ENCODE measurements around the gene PNPLA8. TPM values are rescaled to one million over a fixed set of nuclear protein-coding genes. Genes with fewer than 3 reads are reported as not detected.

PNPLA8 gene
- total RNA-seq, 1 donor from 2014 or later = 27.4 TPM

DNA sequence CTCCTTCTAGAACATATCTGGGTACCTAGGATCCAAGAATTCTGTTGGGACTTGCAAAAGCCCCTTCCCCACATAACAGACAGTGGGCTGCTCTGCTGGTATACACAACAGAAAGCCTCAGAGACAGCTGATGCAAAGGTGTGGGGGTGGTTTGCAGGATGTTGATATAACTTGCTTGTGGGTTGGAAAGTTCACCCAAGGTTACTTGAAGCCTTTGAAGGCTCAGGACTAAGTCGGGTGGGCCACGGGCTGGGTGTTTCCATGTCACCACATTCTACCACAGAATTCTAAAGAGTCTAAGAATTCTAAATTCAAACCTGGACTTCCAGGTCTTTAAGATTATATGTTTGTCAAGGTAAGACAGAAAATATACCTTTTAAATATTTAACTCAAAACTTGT is 62.3 kb downstream of the PNPLA8 start:
- Histone ChIP-seq H3K27ac (no peak overlapping the region), H3K9me3 (no peaks in the 10 kb centered on the region), H3K4me3 (no peak overlapping the region), H3K27me3 (peaks cover 13% of the 10 kb centered on the region), H3K4me1 (no peaks in the 10 kb centered on the region), H3K36me3 (no peaks in the 10 kb centered on the region)
- no peak for ATAC-seq
- TF ChIP-seq, protein P1, sequence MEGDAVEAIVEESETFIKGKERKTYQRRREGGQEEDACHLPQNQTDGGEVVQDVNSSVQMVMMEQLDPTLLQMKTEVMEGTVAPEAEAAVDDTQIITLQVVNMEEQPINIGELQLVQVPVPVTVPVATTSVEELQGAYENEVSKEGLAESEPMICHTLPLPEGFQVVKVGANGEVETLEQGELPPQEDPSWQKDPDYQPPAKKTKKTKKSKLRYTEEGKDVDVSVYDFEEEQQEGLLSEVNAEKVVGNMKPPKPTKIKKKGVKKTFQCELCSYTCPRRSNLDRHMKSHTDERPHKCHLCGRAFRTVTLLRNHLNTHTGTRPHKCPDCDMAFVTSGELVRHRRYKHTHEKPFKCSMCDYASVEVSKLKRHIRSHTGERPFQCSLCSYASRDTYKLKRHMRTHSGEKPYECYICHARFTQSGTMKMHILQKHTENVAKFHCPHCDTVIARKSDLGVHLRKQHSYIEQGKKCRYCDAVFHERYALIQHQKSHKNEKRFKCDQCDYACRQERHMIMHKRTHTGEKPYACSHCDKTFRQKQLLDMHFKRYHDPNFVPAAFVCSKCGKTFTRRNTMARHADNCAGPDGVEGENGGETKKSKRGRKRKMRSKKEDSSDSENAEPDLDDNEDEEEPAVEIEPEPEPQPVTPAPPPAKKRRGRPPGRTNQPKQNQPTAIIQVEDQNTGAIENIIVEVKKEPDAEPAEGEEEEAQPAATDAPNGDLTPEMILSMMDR (IDR thresholded peaks at IDR 0.05) = no peak
- DNase-seq = no peak
- intact Hi-C loops (cut with DNase I) = no loop called here

DNA sequence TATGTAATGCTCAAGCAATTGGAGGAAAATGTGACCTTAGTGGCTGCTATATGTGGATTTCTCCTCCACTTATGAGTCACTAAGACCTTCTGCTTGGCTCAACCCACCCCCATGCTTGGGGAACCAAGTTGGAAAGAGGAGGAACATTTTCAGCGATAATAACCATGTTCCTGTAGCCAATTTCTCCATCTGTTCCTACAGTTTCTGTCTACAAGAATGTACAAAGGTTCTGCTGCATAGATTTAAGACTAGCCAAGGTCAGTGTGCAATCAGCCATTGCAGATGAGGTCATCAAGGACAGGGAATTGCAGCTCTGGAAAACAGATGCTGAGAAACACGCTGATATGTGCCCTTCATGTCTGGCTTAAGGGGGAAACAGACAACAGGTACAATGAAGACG is 64.1 kb downstream of the PNPLA8 start:
- TF ChIP-seq, protein P1 (IDR thresholded peaks at IDR 0.05) = no peak
- DNase-seq (no peak), ATAC-seq (no peak)
- Histone ChIP-seq H3K4me1 (no peaks in the 10 kb centered on the region), H3K4me3 (no peak overlapping the region), H3K9me3 (no peaks in the 10 kb centered on the region), H3K36me3 (no peaks in the 10 kb centered on the region), H3K27ac (no peak overlapping the region), H3K27me3 (peaks cover 28% of the 10 kb centered on the region)
- intact Hi-C loops (cut with DNase I) = no loop called here

DNA sequence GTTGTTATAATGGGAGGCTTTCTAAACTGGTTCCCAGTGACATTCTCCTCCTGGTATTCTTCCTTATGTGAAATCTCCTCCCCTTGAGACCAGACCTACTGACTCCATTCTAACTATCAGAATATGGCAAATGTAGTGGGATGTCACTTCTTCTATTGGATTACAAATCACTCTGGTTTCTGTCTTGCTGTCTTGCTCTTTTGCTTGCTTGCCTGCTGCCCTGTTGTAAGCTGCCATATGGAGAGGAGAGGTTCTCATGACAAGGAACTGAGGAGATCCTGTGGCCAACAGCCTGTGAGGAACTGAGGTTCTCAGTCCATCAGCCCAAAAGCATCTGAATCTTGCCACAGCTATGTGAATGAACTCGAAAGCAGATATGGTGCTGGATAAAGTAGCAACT is 65.0 kb downstream of the PNPLA8 start:
- DNase-seq (no peak), ATAC-seq (no peak)
- intact Hi-C loops (cut with DNase I) = no loop called here
- Histone ChIP-seq H3K27me3 (peaks cover 36% of the 10 kb centered on the region), H3K36me3 (no peaks in the 10 kb centered on the region), H3K27ac (no peak overlapping the region), H3K4me1 (peaks cover 2% of the 10 kb centered on the region), H3K9me3 (no peaks in the 10 kb centered on the region), H3K4me3 (no peak overlapping the region)
- TF ChIP-seq, protein P1 (IDR thresholded peaks at IDR 0.05) = no peak

DNA sequence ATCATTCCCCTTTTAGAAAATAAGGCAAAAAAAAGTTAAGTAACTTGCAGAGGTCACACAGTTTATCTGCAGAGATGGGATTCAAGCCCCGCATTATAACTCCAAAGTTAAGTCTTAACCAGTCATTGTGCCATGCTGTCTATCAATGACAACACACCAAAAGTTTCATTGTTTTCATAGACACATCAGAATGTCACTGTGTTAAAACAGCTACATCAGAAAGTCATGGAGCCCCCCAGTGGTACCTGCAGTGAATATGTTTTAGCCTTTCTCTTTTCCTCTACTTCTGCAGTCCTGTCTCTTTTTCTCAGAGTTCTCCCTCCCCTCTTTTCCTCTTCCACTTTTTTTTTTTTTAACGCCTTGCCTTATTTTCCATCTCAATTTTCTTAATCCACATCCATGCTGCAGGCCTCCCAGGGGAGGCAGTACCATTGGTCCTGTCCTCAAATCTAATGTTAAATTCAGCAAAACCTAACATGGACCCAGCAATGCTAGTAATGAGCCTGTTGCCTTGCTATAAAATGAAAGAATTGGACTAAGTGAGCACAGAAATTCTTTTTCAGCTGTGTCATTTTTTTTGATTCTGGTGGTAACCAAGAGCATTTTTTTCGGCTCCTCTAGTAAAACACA is 65.9 kb downstream of the PNPLA8 start:
- TF ChIP-seq, protein P1 (IDR thresholded peaks at IDR 0.05) = peak; percentile 44
- no peak for DNase-seq
- Histone ChIP-seq H3K36me3 (no peaks in the 10 kb centered on the region), H3K9me3 (no peaks in the 10 kb centered on the region), H3K27ac (no peak overlapping the region), H3K27me3 (peaks cover 46% of the 10 kb centered on the region), H3K4me3 (no peak overlapping the region), H3K4me1 (peaks cover 11% of the 10 kb centered on the region)
- ATAC-seq = no peak
- intact Hi-C loops (cut with DNase I) = no loop called here

DNA sequence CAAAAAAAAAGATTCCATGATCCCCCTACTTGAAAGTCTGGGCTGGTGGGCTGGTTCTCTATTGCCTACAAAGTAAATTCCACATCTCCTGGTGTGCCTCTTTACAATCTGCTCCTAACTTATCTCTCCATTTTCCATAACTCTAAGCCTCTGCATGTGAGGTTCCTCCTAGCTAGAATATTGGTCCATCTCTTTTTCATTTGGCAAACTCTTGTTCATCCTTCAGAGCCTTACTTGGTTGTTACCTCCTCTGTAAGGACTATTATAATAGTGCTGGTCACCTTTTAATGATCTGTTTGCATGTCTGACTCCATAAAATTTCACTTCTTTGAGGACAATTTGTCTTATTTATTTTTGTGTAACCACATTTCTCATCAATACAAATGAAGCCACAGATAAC is 68.1 kb downstream of the PNPLA8 start:
- TF ChIP-seq, protein P1 (IDR thresholded peaks at IDR 0.05) = no peak
- intact Hi-C loops (cut with DNase I) = no loop called here
- no peaks in the 10 kb centered on the region for H3K9me3 ChIP-seq
- no peak overlapping the region for H3K27ac ChIP-seq
- no peak for ATAC-seq
- H3K27me3 ChIP-seq = peaks cover 63% of the 10 kb centered on the region
- peaks cover 12% of the 10 kb centered on the region for H3K4me1 ChIP-seq
- no peaks in the 10 kb centered on the region for H3K36me3 ChIP-seq
- DNase-seq = no peak
- H3K4me3 ChIP-seq = no peak overlapping the region

Data from upper lobe of right lung (tissue), 1 donor.